ENCODE data around the gene CDH4.
A peak's percentile ranks its signal among the peaks of the same experiment; 100 is the strongest.

The CDH4 gene

DNA sequence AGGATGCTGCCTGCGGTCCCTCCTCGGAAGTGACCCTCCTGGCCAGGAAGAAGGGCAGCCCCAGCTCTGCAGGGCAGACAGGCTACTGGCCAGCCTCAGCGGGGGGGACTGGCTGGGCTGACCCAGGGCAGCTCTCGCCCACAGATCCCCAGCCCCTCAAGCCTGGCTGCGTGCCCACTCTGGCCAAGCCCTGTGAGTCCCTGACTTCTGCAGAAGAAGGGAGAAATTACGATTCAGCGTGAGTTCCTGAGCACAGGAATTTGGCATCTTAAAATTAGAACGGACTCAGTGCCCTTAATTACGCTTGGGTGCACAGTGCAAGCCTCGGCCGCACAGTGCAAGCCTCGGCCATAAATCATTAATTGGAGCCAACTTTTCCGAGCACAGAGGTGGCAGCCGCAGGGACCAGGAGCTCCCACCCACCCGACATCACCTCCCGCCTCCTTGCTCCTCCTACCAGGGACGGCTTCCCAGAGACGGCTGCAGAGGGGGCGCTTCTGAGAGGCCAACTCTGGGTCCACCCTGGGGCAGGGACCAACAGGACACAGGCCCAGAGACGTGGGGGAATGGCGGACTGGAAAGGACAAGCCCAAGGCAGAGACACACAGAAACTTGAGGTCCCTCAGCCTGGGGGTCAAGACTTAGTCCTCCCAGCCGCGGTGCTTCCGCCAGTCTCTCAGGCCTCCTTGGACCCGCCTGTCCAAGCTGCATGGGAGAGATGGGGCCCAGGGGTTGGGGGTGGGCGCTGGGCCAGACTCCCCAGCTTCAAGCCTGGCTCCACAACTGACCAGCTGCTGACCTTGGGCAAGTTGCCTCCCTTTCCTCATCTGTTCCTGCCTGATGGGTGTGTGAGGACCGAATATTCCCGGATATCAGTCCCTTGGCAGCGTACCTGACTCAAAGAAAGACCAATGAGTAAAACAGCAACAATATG, 648.2 kb downstream of the CDH4 start:
- DNase-seq: no peak

DNA sequence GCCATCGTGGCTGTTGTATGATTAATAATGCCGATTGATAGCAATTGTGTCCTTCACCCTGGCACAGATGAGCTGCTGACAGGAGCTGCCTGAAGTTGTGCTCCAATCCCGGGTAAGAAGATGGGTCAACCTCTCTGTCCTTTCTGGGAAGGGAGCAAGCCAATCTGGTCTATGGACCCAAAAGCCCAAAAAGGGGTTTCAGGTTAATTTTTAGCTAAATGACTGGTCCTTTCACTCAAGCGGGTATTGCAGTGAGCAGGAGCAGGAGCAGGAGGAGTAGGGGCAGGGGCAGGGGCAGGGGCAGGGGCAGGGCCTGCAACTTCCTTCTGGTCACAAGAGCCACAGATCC, 648.9 kb downstream of the CDH4 start:
- DNase-seq: no peak

DNA sequence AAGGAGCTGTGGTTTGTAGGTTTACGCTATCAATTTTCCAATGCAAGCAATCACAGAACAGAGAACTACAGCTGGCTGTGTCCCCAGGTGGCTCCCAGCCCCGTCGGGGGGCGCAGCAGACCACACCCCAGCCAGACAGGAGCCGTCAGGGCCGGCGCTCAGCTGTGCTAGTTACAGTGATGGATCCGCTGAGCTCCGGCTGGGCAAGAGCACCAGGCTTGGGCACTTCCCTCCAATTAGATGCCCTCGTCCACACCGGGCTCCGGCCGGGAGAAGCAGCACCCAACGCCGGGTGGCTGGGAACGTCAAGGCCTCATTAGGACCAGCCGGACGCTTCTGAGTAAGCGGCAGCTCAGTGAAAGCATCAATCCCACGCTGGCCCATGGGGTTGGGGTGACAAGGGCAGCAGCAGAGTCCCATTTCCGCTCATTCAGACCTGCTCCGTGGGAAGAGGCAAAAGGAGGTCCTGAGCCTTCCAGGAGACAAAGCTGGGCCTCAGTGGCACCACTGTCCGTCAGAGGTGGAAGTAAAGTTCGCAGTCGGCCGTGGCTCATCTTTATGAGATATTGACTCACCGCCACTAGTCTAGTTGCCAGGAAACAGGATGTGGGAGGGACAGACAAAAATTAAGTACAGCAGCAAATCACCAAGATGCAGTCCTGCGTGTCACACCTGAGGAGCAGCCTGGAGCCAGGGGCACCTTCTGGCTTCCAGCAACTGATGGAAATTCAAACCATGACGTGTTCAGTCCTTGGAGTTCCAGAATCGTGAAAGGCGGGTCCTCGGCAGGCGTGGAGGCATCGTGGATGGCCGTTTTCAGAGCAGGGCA, 649.5 kb downstream of the CDH4 start:
- peak; percentile 44 for DNase-seq

DNA sequence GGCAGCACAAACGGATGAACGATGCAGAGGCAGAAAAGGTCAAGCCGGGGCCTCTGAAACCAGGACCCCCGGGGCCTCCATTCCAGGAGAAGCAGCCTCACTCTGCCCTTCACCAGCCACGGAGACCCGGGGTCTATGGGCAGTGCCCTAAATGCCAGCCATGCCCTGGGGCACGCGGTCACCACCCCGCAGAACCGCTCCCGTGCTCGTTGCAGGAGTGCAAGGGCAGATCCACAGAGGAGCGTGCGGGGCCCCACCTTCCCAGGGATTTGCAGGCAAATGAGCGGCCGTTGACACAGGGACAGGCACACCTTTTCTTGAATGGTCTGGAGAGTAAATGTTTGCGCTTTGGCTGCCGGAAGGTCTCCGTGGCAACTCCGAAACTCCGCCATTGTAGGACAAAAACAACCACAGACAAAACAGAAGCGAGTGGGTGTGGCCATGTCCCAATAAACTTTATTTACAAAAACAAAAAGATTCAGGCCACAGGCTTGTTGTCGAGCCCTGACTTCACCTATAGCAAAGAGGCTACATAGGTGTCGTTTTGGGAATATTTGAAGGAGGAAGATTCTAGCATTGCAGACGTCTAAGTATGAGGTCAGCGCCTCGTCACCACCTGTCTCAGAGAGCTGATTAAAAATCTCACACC, 650.3 kb downstream of the CDH4 start:
- peak; percentile 74 for DNase-seq

DNA sequence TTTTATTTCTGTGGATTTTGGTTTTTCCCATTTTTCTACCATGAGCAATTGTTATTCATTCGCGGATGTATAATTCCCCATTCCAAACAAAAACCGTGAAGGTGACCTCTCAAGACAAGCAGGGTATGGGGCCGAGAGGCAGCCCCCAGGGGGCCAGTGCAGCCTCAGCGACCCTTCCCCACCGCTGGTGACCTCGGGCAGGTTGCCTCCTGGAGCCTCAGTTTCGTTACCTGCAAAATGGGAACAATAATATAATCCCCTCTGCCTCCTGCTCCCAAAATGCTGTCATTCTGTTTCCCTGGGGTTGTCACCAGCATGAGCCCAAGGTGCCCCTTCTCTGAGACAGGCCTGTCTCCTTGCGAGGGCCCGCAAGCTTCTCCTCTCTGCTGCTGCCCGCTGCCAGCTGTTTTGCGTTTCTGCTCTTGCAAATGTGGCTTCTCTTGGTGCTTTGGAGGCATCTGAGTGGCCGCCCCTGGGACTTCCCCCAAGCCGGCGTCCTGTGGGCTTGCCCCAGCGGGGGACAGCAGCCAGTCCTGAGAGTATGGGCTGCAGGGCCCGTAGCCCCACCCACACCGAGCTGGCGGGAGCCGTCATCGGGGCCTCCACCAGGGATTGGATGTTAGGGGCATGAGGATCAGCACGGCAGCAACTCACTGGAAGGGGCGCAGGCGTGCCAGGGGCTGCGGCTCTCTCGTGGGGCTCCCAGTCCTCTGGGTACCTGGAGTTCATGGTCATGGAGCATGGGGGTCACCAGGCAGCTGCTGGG, 651.7 kb downstream of the CDH4 start:
- no peak for DNase-seq

DNA sequence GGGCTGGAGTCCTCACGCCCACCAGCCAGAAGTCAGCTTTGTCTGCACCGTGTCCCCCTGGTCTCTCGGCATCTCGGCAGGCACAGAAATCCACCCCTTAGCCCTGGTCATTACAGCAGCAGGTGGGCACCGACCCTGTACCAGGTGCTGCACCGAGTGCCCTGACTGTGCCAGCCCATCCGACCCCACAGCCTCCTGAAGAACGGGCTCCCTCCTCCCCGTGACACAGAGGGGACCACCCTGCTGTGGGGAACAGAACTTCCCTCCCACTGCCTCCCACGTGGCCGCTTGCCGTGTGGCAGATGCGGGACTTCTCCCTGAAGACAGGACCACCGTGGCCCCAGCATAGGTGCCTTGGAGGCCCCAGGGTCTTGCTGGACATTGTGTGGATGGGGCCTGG, 652.4 kb downstream of the CDH4 start:
- DNase-seq: no peak

DNA sequence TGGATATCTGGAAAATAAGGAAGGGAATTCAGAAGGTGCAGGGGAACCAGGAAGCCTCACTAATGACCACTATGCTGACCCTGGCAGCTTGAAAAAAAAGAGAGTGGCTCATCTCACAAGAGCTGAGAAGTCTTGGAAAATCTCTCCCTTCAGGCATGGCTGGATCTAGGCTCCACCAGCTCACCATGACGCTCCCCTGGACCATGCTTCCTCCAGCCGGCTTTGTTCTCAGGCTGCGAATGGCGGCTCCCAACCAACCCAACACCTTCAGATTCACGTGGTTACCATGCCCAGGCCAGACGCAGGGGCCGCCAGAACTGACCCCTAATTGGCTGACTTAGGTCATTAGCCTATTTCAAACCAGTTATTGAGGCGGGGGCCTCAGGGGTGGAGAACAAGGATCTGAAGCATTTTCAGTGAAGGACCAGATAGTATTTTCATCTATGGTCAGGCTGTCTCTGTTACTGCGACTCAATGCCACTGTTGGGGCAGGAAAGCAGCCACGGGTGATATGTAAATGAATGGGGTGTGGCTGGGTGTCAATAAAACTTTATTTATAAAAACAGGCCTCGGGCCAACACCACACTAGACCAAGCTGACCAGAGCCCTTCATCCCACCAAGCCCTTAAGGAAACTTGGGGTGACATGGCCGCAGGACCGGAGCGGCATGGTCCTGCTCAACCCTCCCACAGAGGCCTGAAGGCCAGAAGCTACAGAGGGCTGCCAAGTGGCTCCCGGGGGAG, 653.9 kb downstream of the CDH4 start:
- DNase-seq: no peak

DNA sequence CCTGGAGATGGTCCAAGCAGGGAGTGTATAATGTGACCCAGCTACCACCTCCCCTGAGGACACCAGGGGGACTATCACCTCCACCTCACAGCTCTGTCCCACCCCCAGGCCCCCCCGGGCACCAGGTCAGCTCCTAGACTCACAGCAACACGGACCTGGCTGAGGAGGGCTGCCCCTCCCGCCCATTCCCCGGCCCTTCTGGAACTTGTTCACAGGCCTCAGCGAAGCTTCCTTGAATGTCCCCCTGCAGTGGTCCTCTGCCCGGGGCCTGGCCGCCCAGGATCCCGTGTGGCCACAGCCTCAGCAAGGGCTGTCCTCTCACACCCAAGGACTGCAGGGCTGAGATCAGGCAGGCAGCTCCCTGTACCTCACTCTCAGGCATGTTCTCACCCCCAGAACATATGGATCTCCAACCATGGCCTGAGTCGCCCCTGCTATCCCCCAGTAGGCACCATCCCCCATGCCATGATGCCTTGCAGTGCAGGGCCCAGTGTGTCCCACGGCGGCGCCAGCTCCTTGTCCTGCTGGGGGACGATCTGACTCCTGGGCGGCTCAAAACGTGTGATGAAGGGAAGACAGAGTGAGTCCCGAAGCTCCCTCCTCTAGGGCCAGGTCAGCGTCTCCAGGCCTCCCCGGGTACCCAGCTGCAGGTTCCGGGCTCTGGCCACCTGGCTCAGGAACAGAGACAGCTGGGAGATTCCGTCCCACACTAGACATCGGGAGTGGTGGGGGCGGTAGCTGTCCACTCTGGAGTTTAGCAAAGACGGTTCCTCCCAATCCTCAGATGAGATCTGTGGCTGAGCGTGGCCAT, 655.2 kb downstream of the CDH4 start:
- DNase-seq: no peak

DNA sequence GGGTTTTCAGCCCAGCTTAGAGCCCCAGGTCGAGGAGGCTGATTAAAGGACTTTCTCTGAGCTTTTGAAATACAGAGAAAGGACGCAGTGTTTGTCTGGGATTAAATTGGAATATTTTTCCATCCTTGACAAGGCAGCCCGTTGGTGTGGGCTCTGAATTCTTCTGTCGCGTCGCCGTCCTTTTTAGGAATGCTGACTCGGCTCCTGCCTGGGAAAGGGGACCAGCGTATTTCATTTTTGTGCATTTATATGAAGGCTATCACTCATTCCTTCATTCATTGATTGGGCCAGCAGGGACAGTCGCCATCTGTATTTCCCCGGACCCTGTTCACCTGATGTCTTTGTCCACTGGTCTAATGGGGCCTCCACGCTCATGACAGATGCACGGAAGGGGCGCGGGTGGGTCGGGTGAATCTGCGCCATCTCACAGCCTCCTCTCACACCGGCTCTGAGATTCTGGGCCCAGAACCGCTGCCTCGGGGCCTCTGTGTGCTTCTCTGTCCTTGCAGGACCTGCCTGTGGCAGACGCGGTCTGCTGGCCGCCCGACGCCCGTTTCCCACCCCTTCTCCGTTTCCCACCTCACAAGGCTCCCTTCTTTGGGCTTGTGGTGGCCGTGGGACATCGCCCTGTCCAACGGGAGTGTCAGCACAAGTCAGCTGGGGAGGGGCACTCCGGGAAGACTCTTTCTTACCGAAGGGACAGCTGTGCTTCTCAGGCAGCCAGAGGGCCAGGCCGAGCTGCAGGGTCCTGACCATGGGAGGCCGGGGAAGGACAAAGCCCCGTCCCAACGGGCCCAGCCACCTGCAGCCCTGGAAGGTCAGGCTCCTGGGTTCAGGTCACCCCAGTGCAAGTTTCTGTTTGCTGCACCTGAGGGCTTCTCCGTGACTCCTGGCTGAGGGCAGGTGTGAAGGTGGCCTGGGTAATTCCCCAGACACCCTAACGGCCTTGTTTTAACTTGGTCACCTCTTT, 656.3 kb downstream of the CDH4 start:
- DNase-seq: no peak

DNA sequence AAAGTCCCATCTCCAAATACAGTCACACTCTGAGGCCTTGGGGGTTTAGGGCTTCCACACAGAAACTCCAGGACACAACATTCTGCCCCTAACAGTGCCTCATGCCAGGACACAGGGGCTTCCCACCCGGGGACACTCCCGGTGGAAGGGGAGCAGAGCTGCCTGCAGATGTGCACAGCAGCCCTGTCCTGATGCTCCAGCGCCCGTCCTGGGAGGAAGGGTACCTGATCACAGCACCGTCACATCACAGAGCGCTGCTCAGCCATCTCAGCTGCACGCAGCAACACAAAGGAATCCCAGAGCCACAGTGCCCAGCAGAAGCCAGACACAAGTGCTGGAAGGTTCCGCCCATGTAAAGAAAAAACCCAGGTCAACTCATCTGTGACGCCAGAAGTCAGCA, 657.0 kb downstream of the CDH4 start:
- DNase-seq: no peak

DNA sequence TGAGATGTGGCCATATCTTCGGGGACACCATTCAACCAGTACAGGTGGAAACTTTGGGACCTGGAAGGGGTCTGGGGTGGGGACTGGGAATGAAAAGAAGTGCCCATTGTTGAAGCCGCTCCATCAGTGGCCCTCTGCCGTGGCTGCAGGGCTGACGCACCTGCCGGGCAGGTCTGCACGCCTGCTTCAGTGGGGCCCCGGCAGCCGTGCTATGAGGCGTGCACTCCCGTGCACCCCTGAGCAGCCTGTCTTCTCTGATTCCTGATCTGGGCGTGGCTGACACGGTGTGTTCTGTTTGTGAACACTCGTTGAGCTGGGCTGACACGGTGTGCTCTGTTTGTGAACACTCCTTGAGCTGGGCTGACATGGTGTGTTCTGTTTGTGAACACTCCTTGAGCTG, 657.8 kb downstream of the CDH4 start:
- DNase-seq: no peak

DNA sequence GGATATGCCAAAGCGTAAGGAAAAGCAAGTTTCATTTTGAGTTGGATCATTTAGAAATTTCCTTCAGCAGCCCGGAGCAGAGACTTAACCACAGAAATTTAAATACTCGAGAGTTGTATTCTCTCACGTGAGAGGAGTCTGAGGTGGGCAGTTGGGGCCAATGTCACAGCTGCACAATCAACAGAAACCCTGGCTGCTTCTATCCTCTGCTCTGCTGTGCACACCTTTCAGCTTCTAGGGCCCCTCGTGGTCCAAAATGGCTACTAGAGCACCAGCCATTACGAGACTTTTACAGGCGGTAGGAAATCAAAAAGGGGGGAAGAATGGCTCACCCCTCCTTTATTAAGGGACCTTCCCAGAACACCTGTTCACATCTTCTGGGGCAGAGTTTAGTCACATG, 659.8 kb downstream of the CDH4 start:
- no peak for DNase-seq

DNA sequence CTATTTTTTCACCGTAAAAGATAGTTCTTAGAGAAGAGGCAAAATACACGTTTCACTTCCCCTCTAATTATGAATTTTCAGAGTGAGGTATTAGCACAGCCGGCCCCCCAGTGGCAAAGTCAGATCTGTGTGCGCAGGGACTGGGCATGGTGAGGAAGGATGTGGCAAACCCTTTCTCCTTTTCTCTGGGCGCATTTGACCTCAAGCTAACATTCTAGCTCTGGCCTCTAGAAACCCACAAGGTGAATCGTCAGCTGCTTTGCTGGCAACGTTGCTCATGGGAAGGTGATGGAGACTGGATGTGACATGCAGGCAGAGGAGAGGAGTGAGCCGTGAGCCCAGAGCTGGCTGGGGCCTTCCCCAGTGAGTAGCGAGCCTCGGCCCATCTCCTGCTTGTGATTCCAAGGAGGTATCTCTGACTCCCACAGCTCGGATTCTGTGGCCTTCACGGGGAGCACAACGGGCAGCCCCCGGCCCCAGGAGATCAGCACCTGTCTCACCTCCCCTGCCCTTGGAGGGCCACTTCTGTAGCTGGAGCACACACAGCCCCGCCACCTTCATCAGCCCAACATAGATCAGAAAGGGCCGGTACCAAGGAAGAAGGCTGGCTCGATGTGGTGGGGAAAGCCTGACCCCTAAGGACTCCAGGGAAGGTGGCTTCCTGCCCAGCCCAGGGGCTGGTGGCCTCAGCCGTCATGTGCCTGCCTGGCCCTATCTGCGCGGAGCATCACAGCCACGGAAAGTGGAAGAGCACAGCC, 660.8 kb downstream of the CDH4 start:
- DNase-seq: no peak

DNA sequence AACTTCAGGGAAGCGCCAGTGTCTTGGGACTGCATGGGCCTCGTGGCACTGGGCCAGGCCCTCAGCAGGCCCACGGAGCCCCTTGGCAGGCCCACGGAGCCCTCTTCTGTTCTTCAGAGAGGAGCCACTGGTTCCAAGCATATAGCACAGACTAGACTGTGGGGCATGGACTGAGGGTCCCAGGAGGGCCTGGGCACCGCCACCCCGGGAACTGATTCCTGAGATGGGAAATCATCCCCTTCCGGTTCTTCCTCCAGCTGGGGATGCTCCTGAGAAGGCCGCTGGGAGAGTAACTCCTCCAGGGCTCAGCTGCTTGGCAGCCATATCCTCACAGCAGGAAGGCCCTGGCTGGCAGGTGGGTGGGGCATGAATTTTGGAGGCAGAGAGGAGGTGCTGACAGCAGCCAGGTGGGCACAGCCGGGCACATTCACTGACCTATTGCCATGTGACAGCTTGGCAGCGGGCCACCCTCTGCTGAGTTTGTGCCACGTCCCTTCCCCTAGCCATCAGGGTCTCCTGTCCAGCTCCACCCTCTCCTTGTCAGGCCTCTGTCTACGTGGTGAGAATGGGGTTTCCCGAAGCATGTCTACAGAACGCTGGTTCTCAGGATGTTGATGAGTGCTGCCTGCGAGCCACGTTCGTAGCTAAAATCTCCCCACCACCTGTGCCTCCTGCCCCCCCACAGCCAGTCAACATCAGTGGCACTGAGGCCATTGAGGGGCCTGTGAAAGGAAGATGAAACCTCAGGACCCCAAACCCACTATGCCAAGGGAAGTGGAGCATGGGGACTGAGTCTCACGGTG, 661.6 kb downstream of the CDH4 start:
- DNase-seq: no peak

DNA sequence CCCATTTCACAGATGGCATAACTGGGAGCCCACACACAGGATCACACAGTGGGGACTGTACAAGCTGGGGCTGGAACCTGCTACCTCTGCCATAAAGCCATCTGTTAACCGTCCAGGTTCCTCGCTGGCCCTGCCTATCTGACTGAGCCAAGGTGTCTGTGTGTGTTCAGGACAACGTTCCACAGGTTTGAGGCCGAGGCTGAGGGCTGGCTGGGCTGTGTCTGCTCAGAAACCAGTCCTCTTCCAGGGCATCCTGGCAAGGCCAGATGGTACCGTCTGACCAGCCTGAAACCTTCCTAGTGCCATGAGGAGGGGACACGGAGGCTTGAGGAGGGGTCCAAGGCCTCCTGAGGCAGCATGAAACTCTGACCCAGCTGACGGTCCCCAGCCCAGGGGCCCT, 663.0 kb downstream of the CDH4 start:
- no peak for DNase-seq

DNA sequence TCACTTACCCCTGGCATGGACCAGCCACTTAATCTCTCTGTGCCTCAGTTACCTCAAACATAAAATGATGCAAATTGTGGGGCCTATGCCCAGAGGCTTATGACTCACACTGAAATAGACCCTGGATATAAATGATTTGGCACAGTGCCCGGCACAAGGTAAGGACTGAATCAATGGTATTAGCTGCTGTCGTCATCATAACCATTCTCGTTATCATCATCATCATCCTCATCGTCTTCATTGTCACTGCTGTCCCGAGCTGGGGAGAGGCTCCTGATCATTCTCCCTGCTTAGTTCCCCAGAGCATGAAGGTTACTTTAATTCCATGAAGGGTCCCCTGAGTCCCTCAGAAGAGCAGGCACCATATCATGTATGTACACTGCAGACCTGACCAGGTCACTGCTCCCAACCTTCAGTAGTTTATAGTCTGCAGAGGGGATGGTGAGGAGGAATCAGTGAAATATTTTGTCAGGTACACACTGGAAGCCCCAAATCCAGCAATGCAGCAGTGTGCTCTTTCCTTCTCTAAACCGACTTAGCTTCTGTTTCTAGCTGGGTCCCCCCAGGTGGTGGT, 664.3 kb downstream of the CDH4 start:
- no peak for DNase-seq

DNA sequence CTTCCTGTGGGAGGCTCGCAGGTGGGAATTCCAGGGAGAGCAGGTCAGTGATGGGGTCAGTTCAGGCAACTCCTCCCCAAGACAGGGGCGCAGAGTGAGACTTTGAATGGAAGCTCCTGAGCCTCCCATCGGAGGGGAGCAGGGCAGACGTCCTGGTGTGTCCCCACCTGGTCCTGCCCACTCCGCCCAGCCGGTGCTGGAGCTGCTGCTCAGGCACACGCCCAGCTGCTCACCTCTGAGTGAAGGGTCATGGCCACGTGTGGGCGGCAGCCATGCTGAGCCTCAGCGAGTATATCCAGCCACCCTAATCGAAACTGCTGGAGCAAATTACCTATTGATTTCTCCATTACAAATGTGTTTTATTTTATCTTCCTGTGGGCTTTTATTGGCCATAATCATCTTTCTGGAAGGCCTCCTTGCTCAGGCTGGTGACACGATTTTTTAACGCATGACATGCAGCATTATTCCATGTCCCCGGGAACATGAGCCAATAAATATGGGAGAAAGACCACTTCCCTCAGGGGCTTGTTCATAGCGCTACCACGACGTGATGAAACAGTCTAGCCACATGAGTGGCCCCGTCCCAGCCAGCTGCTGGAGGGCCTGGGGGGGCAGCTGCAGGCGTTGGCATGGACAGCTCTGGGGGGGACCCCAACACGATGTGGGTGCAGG, 665.5 kb downstream of the CDH4 start:
- DNase-seq: no peak

All from NCI-H748 treated with DMSO at 0.1 percent for 48 hours (cell line).